SK-N-MC (cell line): ENCODE results near the gene TMEM238L.

Experiments
- EZH2 ChIP-seq: fragments of 200-600 bp; sonication (generic); IDR thresholded peaks from one replicate; pipeline ENCODE4 v1.6.1; 2017; ENCODE audit warnings: antibody characterized with exemption
- POLR2AphosphoS5 ChIP-seq: IDR thresholded peaks from 2 replicates; pipeline ENCODE4 v1.6.1; 2012; ENCODE audit warnings: mild to moderate bottlenecking, low read depth, low read length, borderline replicate concordance

DNA sequence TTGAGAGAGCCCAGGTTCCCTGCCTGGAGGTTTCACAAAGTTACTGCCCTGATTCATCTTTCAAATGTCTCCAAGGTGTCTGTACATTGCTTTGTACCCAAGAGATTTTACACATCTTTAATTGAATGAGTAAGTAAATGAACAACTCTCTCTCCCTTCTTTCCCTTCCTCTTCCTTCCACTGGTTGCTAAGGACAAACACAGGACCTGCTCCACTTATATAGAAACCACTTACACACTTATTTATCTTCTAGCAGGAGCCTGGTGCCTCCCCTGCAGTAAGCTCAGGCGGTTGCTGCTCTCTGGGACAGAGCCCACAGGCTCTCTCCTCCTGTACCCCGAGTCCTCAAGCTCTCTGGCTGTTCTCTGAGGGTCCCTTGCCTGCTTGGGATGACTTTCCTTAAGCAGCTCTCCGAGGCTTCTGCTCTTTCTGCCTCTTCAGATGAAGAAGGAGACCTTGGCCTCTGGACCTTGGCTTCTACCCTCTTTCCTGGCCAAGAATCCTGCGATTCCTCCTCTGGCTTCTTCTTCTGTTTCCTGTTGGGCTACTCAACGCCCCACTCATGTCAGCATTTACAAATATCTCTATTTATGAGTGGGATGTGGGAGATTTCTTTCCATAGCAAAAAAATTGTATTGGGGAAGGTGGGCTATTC is 24.1 kb upstream of the TMEM238L start:
- TF ChIP-seq POLR2AphosphoS5 (no peak), EZH2 (no peak)
